Measurements from ENCODE around the gene KLF4. TPM values are rescaled to one million over a fixed set of nuclear protein-coding genes. Genes with fewer than 3 reads are reported as not detected.

KLF4 gene
- total RNA-seq, 1 donor from 2014 or later: 14.7 TPM

GRCh38 chr9:107438211-107439031 is 51.1 kb downstream of the KLF4 start:
- Mint-ChIP-seq H3K4me3 (no peak overlapping the region), H3K27ac (no peak overlapping the region), H3K4me1 (peaks cover 4% of the 10 kb centered on the region), H3K36me3 (no peaks in the 10 kb centered on the region), H3K9me3 (no peaks in the 10 kb centered on the region), H3K27me3 (ENCODE audit: low read depth) (no peaks in the 10 kb centered on the region)
- no peak for DNase-seq (ENCODE audit: low spot score in 2 of 2, unreplicated experiment in 2 of 2)
- TF ChIP-seq CTCF (IDR thresholded peaks at IDR 0.05; ENCODE audit: unreplicated experiment): no peak

DNA sequence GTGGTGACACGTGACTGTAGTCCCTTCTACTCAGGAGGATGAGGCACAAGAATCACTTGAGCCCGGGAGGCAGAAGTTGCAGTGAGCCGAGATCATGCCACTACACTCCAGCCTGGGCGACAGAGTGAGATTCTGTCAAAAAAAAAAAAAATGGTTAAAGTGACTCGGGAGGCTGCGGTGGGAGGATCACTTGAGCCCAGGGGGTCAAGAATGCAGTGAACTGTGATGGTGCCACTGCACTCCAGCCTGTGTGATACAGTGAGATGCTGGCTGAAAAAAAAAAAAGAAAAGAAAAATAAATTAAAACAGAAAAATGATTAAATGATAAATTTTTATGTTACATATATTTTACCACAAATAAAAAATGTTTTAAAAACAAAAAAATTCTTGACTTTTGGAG is 51.9 kb downstream of the KLF4 start:
- TF ChIP-seq CTCF (IDR thresholded peaks at IDR 0.05; ENCODE audit: unreplicated experiment): no peak
- Mint-ChIP-seq H3K27ac (no peak overlapping the region), H3K9me3 (no peaks in the 10 kb centered on the region), H3K4me1 (peaks cover 4% of the 10 kb centered on the region), H3K36me3 (no peaks in the 10 kb centered on the region), H3K4me3 (no peak overlapping the region), H3K27me3 (ENCODE audit: low read depth) (no peaks in the 10 kb centered on the region)
- no peak for DNase-seq (ENCODE audit: low spot score in 2 of 2, unreplicated experiment in 2 of 2)

DNA sequence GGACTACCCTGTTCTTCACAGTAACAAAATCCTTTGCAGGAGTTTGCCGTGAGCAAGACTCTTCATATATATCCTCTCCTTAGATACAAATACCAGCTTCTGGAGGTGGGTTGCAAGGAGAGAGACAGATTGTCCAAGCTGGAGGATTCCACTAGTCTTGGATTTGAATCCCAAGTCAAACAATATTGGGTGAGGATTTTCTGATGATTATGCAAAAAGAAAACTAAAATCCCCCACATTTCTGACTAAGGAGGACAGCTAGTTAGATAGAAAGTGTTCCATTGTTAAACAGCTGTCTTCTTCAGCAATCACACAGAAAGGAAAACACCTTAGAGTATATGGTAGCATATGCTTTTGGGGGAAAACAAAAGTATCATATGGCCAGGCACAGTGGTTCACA is 54.2 kb downstream of the KLF4 start:
- no peaks in the 10 kb centered on the region for H3K27me3 Mint-ChIP-seq (ENCODE audit: low read depth)
- no peak for TF ChIP-seq CTCF (IDR thresholded peaks at IDR 0.05; ENCODE audit: unreplicated experiment)
- DNase-seq (ENCODE audit: low spot score in 2 of 2, unreplicated experiment in 2 of 2): no peak
- H3K9me3 Mint-ChIP-seq: no peaks in the 10 kb centered on the region
- peaks cover 4% of the 10 kb centered on the region for H3K4me1 Mint-ChIP-seq
- no peak overlapping the region for H3K27ac Mint-ChIP-seq
- no peak overlapping the region for H3K4me3 Mint-ChIP-seq
- no peaks in the 10 kb centered on the region for H3K36me3 Mint-ChIP-seq

Other genes with a start within 250 kb of the KLF4 start
- gene RAD23B, start 206.5 kb downstream of the KLF4 start, total RNA-seq: 97.5 to 105 TPM (median 101 TPM) in 3 replicates